GM12891 (cell line): ENCODE measurements around the gene YBX2.

Source experiments
- PAX5 ChIP-seq: IDR thresholded peaks from 2 replicates; pipeline ENCODE4 v1.6.1; 2011; ENCODE audit warnings: low read length, moderate library complexity, mild to moderate bottlenecking; ENCODE audit not compliant: insufficient read depth, severe bottlenecking
- POLR2A ChIP-seq: IDR thresholded peaks from 2 replicates; pipeline ENCODE4 v1.6.1; 2011; ENCODE audit warnings: low read depth, low read length, control low read depth
- POLR2AphosphoS5 ChIP-seq: IDR thresholded peaks from 2 replicates; pipeline ENCODE4 v1.6.1; 2011; ENCODE audit warnings: low read depth, low read length, control low read depth
- POU2F2 ChIP-seq: IDR thresholded peaks from 2 replicates; pipeline ENCODE4 v1.6.1; 2011; ENCODE audit warnings: low read depth, mild to moderate bottlenecking, control low read depth, low read length, moderate library complexity
- SPI1 ChIP-seq: IDR thresholded peaks from 2 replicates; pipeline ENCODE4 v1.6.1; 2011; ENCODE audit warnings: low read depth, low read length, control low read depth
- TAF1 ChIP-seq: IDR thresholded peaks from 2 replicates; pipeline ENCODE4 v1.6.1; 2011; ENCODE audit warnings: low read depth, low read length, control low read depth

- no peak for TF ChIP-seq SPI1
- no peak for TF ChIP-seq POLR2AphosphoS5
- no peak for TF ChIP-seq TAF1
- TF ChIP-seq POLR2A, result no peak
- TF ChIP-seq PAX5, result no peak
- TF ChIP-seq POU2F2, result no peak
These were observed 30.7 kb downstream of the YBX2 start for GRCh38 chr17:7263801-7264078.
